HS-5 (cell line): ENCODE results near the gene NDUFA13.

ENCODE experiments used
- DNase-seq: peaks from one replicate; pipeline ENCODE4 v3.0.0-alpha.2; 2012; ENCODE audit warnings: low read depth

The NDUFA13 gene

GRCh38 chr19:19571071-19571786 is 55.2 kb downstream of the NDUFA13 start:
- no peak for DNase-seq

- DNase-seq = no peak
Measured at GRCh38 chr19:19575411-19575810, 59.4 kb downstream of the NDUFA13 start.
